G401 (cell line): Measurements from ENCODE around the gene PEX19. TPM values are rescaled to one million over a fixed set of nuclear protein-coding genes. Genes with fewer than 3 reads are reported as not detected.
A peak's percentile ranks its signal among the peaks of the same experiment; 100 is the strongest.

Experiments used
- DNase-seq: peaks from one replicate; pipeline ENCODE4 v3.0.0-alpha.2; 2015; ENCODE audit warnings: low spot score
- in situ Hi-C: cut with HindIII; loops from 2 replicates; pipeline ENCODE4 v1.10.0; 2016; ENCODE audit warnings: low sequenced_read_pairs, mixed read lengths
- total RNA-seq: library from RNA; depleted of rRNA; stranded (reverse); fragments of >200 nt; shearing (Covaris generic); gene quantifications from 2 replicates; pipeline ENCODE4 v1.2.3, GENCODE V29; 2014; rRNA removed

PEX19 gene
- total RNA-seq, 1 experiment from 2014 or later = 50.0 TPM

GRCh38 chr1:160247053-160247452, 37.9 kb downstream of the PEX19 start:
- DNase-seq = peak; percentile 50
- in situ Hi-C loops = no loop called here

GRCh38 chr1:160245434-160245833, 39.5 kb downstream of the PEX19 start:
- in situ Hi-C loops = no loop called here
- no peak for DNase-seq

- in situ Hi-C loops = no loop called here
Measured at GRCh38 chr1:160244209-160244608, 40.7 kb downstream of the PEX19 start.

GRCh38 chr1:160243767-160244166, 41.2 kb downstream of the PEX19 start:
- DNase-seq = peak; percentile 97
- in situ Hi-C loops = no loop called here

More at GRCh38 chr1:160244209-160244608, 40.7 kb downstream of the PEX19 start:
- DNase-seq = peak; percentile 80

GRCh38 chr1:160239582-160240299, 45.2 kb downstream of the PEX19 start:
- in situ Hi-C loops = no loop called here
- DNase-seq = no peak

- no peak for DNase-seq
- in situ Hi-C loops = no loop called here
Measured at GRCh38 chr1:160238408-160238807, 46.5 kb downstream of the PEX19 start.

- in situ Hi-C loops = no loop called here
- no peak for DNase-seq
Measured at GRCh38 chr1:160237558-160237957, 47.4 kb downstream of the PEX19 start.

GRCh38 chr1:160236806-160237205, 48.1 kb downstream of the PEX19 start:
- in situ Hi-C loops = no loop called here
- no peak for DNase-seq

- in situ Hi-C loops = no loop called here
- no peak for DNase-seq
Measured at GRCh38 chr1:160232911-160233310, 52.0 kb downstream of the PEX19 start.

- DNase-seq = no peak
- in situ Hi-C loops = no loop called here
Measured at GRCh38 chr1:160228431-160228830, 56.5 kb downstream of the PEX19 start.

- no peak for DNase-seq
Measured at GRCh38 chr1:160227561-160227960, 57.4 kb downstream of the PEX19 start.

GRCh38 chr1:160227034-160227433, 57.9 kb downstream of the PEX19 start:
- DNase-seq = no peak
- in situ Hi-C loops = no loop called here

More at GRCh38 chr1:160227561-160227960, 57.4 kb downstream of the PEX19 start:
- in situ Hi-C loops = no loop called here

Other genes with a start within 250 kb of the PEX19 start
- gene KCNJ10, start 215.0 kb downstream of the PEX19 start, total RNA-seq = not detected in 2 replicates
- gene KCNJ9, start 203.6 kb downstream of the PEX19 start, total RNA-seq = not detected in 2 replicates
- gene IGSF8, start 186.5 kb downstream of the PEX19 start, total RNA-seq = 11.7 and 15.4 TPM in 2 replicates
- not detected in 2 replicates for gene ATP1A2, start 169.4 kb downstream of the PEX19 start, total RNA-seq
- not detected in 2 replicates for gene ATP1A4, start 133.5 kb downstream of the PEX19 start, total RNA-seq
- 0.71 TPM in 1 of 2 replicates, not detected in the other for gene CASQ1, start 94.6 kb downstream of the PEX19 start, total RNA-seq
- 42.2 and 72.2 TPM in 2 replicates for gene PEA15, start 79.7 kb downstream of the PEX19 start, total RNA-seq
- 69.8 and 77.1 TPM in 2 replicates for gene DCAF8, start 22.6 kb downstream of the PEX19 start, total RNA-seq
- gene COPA, start 58.1 kb upstream of the PEX19 start, total RNA-seq = 73.2 and 73.6 TPM in 2 replicates
- 35.2 and 47.6 TPM in 2 replicates for gene NCSTN, start 58.2 kb upstream of the PEX19 start, total RNA-seq
- gene NHLH1, start 81.9 kb upstream of the PEX19 start, total RNA-seq = not detected in 2 replicates
- gene VANGL2, start 115.4 kb upstream of the PEX19 start, total RNA-seq = 1.0 and 3.0 TPM in 2 replicates
- gene SLAMF6, start 238.1 kb upstream of the PEX19 start, total RNA-seq = not detected in 2 replicates